IPS-18c (cell line): ENCODE measurements around the gene ERICH6.

Experiments used
- H3K4me3 ChIP-seq: 2 replicates; pipeline ENCODE4 v1.7.0; 2013; ENCODE audit warnings: low read depth, mild to moderate bottlenecking, low read length, moderate library complexity; ENCODE audit not compliant: insufficient read depth
- H3K9me3 ChIP-seq: one replicate; pipeline ENCODE4 v1.6.1; 2013; ENCODE audit warnings: mild to moderate bottlenecking, low read length, moderate library complexity; ENCODE audit not compliant: control insufficient read depth, insufficient read depth

The ERICH6 gene

GRCh38 chr3:150739200-150739863 lies 35.6 kb upstream of the ERICH6 start:
- Histone ChIP-seq H3K4me3 (no peak overlapping the region), H3K9me3 (no peaks in the 10 kb centered on the region)

GRCh38 chr3:150738688-150739087 lies 35.0 kb upstream of the ERICH6 start:
- H3K4me3 ChIP-seq = no peak overlapping the region
- H3K9me3 ChIP-seq = no peaks in the 10 kb centered on the region

- Histone ChIP-seq H3K4me3 (no peak overlapping the region), H3K9me3 (no peaks in the 10 kb centered on the region)
Observed at GRCh38 chr3:150737874-150738679, 34.4 kb upstream of the ERICH6 start.

GRCh38 chr3:150736903-150737832 lies 33.4 kb upstream of the ERICH6 start:
- H3K9me3 ChIP-seq = no peaks in the 10 kb centered on the region
- no peak overlapping the region for H3K4me3 ChIP-seq

- no peak overlapping the region for H3K4me3 ChIP-seq
- no peaks in the 10 kb centered on the region for H3K9me3 ChIP-seq
Observed at GRCh38 chr3:150736316-150736719, 32.6 kb upstream of the ERICH6 start.

- Histone ChIP-seq H3K4me3 (no peak overlapping the region), H3K9me3 (no peaks in the 10 kb centered on the region)
Observed at GRCh38 chr3:150734795-150735119, 31.0 kb upstream of the ERICH6 start.

- Histone ChIP-seq H3K4me3 (no peak overlapping the region), H3K9me3 (no peaks in the 10 kb centered on the region)
Observed at GRCh38 chr3:150733936-150734794, 30.4 kb upstream of the ERICH6 start.

GRCh38 chr3:150733373-150733935 lies 29.7 kb upstream of the ERICH6 start:
- Histone ChIP-seq H3K4me3 (no peak overlapping the region), H3K9me3 (no peaks in the 10 kb centered on the region)

GRCh38 chr3:150729682-150730360 lies 26.1 kb upstream of the ERICH6 start:
- no peaks in the 10 kb centered on the region for H3K9me3 ChIP-seq

GRCh38 chr3:150727653-150728502 lies 24.2 kb upstream of the ERICH6 start:
- Histone ChIP-seq H3K9me3 (no peaks in the 10 kb centered on the region), H3K4me3 (no peak overlapping the region)

More at GRCh38 chr3:150729682-150730360, 26.1 kb upstream of the ERICH6 start:
- no peak overlapping the region for H3K4me3 ChIP-seq

GRCh38 chr3:150725548-150725947 lies 21.8 kb upstream of the ERICH6 start:
- H3K9me3 ChIP-seq = no peaks in the 10 kb centered on the region
- H3K4me3 ChIP-seq = no peak overlapping the region

GRCh38 chr3:150723946-150724345 lies 20.2 kb upstream of the ERICH6 start:
- H3K9me3 ChIP-seq = no peaks in the 10 kb centered on the region

GRCh38 chr3:150722267-150722666 lies 18.5 kb upstream of the ERICH6 start:
- Histone ChIP-seq H3K4me3 (no peak overlapping the region), H3K9me3 (peaks cover 1% of the 10 kb centered on the region)

More at GRCh38 chr3:150723946-150724345, 20.2 kb upstream of the ERICH6 start:
- no peak overlapping the region for H3K4me3 ChIP-seq

- H3K9me3 ChIP-seq = peaks cover 2% of the 10 kb centered on the region
- no peak overlapping the region for H3K4me3 ChIP-seq
Observed at GRCh38 chr3:150721285-150722130, 17.8 kb upstream of the ERICH6 start.
